OCI-LY7 (cell line): ENCODE data around the gene NLRC3. TPM values are rescaled to one million over a fixed set of nuclear protein-coding genes. Genes with fewer than 3 reads are reported as not detected.

Experiments used
- BruUV-seq: library from RNA; stranded (reverse); fragments of 400-500 nt; replicated peaks from 2 replicates; lab custom pipeline; 2021; lab: Mats Ljungman, UMichigan
- CTCF ChIA-PET: fragments of 300-600 bp; sonication (Branson Sonifier 250); formaldehyde crosslinking; loops from one replicate; lab custom pipeline; 2022; ENCODE audit warnings: antibody characterized with exemption; ENCODE audit not compliant: unreplicated experiment; lab: Charles Lee
- POLR2A ChIA-PET: fragments of 300-600 bp; sonication (Branson Sonifier 250); formaldehyde crosslinking; loops from one replicate; lab custom pipeline; 2022; ENCODE audit warnings: antibody characterized with exemption; lab: Charles Lee
- DNase-seq: peaks from one replicate; pipeline ENCODE4 v3.0.0-alpha.2; 2015; ENCODE audit warnings: low spot score
- H2AFZ ChIP-seq: fragments of 200-600 bp; sonication (generic), shearing (Covaris generic); 2 replicates; pipeline ENCODE4 v1.6.1; 2014; ENCODE audit warnings: mild to moderate bottlenecking, antibody characterized with exemption, low read length, moderate library complexity
- H3K27ac ChIP-seq: fragments of 200-600 bp; sonication (generic); 2 replicates; pipeline ENCODE4 v1.5.1; 2014; ENCODE audit warnings: mixed run types, low read depth, mild to moderate bottlenecking, moderate library complexity, low read length, inconsistent platforms; ENCODE audit not compliant: poor library complexity, severe bottlenecking
- H3K36me3 ChIP-seq: fragments of 200-600 bp; sonication (generic); 2 replicates; pipeline ENCODE4 v1.6.1; 2014; ENCODE audit warnings: mild to moderate bottlenecking, antibody characterized with exemption, low read length, moderate library complexity, mixed read lengths; ENCODE audit not compliant: insufficient read depth
- H3K4me1 ChIP-seq: fragments of 200-600 bp; sonication (generic); 2 replicates; pipeline ENCODE4 v1.5.1; 2014; ENCODE audit warnings: mild to moderate bottlenecking, low read length; ENCODE audit not compliant: insufficient read depth, poor library complexity, severe bottlenecking
- H3K4me2 ChIP-seq: fragments of 200-600 bp; sonication (generic); 2 replicates; pipeline ENCODE4 v1.6.1; 2014; ENCODE audit warnings: mild to moderate bottlenecking, low read length
- H3K4me3 ChIP-seq: fragments of 200-600 bp; sonication (generic); 2 replicates; pipeline ENCODE4 v1.5.1; 2014; ENCODE audit warnings: mild to moderate bottlenecking, low read depth, low read length; ENCODE audit not compliant: poor library complexity, severe bottlenecking
- H3K79me2 ChIP-seq: fragments of 200-600 bp; sonication (generic); 2 replicates; pipeline ENCODE4 v1.6.1; 2016; ENCODE audit warnings: low read depth, mild to moderate bottlenecking, low read length, moderate library complexity, mixed read lengths; ENCODE audit not compliant: insufficient read depth
- H3K9me2 ChIP-seq: fragments of 200-600 bp; sonication (generic); 2 replicates; pipeline ENCODE4 v1.6.1; 2016; ENCODE audit warnings: mild to moderate bottlenecking, low read length, mixed read lengths; ENCODE audit not compliant: insufficient read depth
- H3K9me3 ChIP-seq: fragments of 200-600 bp; sonication (generic); 2 replicates; pipeline ENCODE4 v1.6.1; 2014; ENCODE audit warnings: mild to moderate bottlenecking, mixed run types, low read length, mixed read lengths
- H4K20me1 ChIP-seq: fragments of 200-600 bp; sonication (generic); 2 replicates; pipeline ENCODE4 v1.6.1; 2014; ENCODE audit warnings: mild to moderate bottlenecking, antibody characterized with exemption, low read length, moderate library complexity, mixed read lengths; ENCODE audit not compliant: insufficient read depth
- EZH2phosphoT487 ChIP-seq: fragments of 200-600 bp; sonication (generic); IDR thresholded peaks from 2 replicates; pipeline ENCODE4 v1.6.1; 2018; ENCODE audit warnings: low read depth, borderline replicate concordance, mild to moderate bottlenecking, mixed run types, antibody characterized with exemption, low read length, moderate library complexity, mixed read lengths
- intact Hi-C: fragments of 100-400 bp; cut with micrococcal nuclease; formaldehyde crosslinking; loops from one replicate; pipeline ENCODE4 v1.10.0; 2022; ENCODE audit not compliant: unreplicated experiment
- total RNA-seq, 2 experiments: library from RNA; depleted of rRNA in 1 of 2; stranded (reverse); fragments of >200 nt in 1 of 2; shearing (Covaris generic) in 1 of 2; gene quantifications; 2 replicates each; pipeline ENCODE4 v1.2.3, GENCODE V29; 2014 to 2022
- TF ChIP-seq, protein P1 (sequence below): fragments of 200-600 bp; sonication (generic); conservative IDR thresholded peaks from 2 replicates; pipeline ENCODE4 v1.5.1; 2014; ENCODE audit warnings: mild to moderate bottlenecking, antibody characterized with exemption, low read length, moderate library complexity, mixed read lengths

Gene NLRC3
- total RNA-seq, 2 experiments from 2014 or later = 50.6 to 74.0 TPM

DNA sequence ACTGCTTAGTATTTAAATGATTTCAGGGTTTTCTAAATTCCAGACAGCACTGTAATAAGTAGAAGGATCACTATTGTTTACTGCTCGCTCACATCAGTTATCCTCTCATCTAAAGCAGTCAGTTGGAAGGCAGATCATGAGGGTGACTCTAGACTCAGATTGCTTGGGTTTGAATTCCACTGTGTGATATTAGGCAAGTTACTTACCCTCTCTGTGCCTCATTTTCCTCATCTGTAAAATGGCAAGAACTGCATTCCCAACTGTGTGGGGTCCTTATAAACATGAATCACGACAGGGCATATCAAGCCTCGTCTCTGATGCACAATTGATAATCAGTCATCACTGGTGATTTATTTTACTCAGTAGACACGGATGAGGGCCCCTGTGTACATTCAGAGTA lies 61.3 kb downstream of the NLRC3 start:
- Histone ChIP-seq H3K4me2 (no peak overlapping the region), H3K9me2 (no peaks in the 10 kb centered on the region), H3K27ac (no peak overlapping the region), H3K79me2 (no peaks in the 10 kb centered on the region), H2AFZ (no peak overlapping the region), H3K4me1 (no peaks in the 10 kb centered on the region), H3K9me3 (no peaks in the 10 kb centered on the region), H3K4me3 (no peak overlapping the region), H3K36me3 (peaks cover 4% of the 10 kb centered on the region; the same call in 1 of the 2 replicates), H4K20me1 (no peaks in the 10 kb centered on the region)
- BruUV-seq = no TSS peak
- no peak for TF ChIP-seq EZH2phosphoT487
- TF ChIP-seq, protein P1, sequence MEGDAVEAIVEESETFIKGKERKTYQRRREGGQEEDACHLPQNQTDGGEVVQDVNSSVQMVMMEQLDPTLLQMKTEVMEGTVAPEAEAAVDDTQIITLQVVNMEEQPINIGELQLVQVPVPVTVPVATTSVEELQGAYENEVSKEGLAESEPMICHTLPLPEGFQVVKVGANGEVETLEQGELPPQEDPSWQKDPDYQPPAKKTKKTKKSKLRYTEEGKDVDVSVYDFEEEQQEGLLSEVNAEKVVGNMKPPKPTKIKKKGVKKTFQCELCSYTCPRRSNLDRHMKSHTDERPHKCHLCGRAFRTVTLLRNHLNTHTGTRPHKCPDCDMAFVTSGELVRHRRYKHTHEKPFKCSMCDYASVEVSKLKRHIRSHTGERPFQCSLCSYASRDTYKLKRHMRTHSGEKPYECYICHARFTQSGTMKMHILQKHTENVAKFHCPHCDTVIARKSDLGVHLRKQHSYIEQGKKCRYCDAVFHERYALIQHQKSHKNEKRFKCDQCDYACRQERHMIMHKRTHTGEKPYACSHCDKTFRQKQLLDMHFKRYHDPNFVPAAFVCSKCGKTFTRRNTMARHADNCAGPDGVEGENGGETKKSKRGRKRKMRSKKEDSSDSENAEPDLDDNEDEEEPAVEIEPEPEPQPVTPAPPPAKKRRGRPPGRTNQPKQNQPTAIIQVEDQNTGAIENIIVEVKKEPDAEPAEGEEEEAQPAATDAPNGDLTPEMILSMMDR = no peak
- ChIA-PET CTCF (no interaction called here), POLR2A (no interaction called here)
- intact Hi-C loops = no loop called here
- no peak for DNase-seq

DNA sequence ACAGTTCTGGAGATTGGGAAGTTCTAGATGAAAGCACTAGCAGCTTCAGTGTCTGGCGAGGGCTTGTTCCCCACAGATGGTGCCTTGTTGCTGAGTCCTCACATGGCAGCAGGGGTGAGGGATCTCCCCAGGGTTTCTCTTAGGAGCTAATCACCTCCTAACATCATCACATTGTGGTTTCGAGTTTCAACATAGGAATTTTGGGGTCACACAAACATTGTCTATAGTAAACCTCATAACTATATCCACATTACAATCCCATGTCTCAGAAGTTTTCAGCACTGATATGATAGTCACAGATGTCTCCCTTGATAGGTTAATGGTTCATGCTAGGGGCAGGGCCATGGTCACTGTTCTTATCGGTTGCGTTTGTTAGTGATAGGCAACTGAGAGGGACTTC lies 62.6 kb downstream of the NLRC3 start:
- ChIA-PET CTCF (no interaction called here), POLR2A (interaction anchor here (0.6 kb wide), 1 partner anchor 23 kb away, joined by 3 read pairs; no protein-coding TSS in a partner anchor)
- H3K27ac ChIP-seq = no peak overlapping the region
- H4K20me1 ChIP-seq = no peaks in the 10 kb centered on the region
- no peak overlapping the region for H3K4me3 ChIP-seq
- H2AFZ ChIP-seq = no peak overlapping the region
- H3K9me3 ChIP-seq = no peaks in the 10 kb centered on the region
- no peaks in the 10 kb centered on the region for H3K9me2 ChIP-seq
- H3K36me3 ChIP-seq = peaks cover 4% of the 10 kb centered on the region; the same call in 1 of the 2 replicates
- BruUV-seq = no TSS peak
- intact Hi-C loops = no loop called here
- no peak overlapping the region for H3K4me2 ChIP-seq
- DNase-seq = no peak
- H3K4me1 ChIP-seq = no peaks in the 10 kb centered on the region
- no peak for TF ChIP-seq EZH2phosphoT487
- TF ChIP-seq, protein P1 = no peak
- no peaks in the 10 kb centered on the region for H3K79me2 ChIP-seq

DNA sequence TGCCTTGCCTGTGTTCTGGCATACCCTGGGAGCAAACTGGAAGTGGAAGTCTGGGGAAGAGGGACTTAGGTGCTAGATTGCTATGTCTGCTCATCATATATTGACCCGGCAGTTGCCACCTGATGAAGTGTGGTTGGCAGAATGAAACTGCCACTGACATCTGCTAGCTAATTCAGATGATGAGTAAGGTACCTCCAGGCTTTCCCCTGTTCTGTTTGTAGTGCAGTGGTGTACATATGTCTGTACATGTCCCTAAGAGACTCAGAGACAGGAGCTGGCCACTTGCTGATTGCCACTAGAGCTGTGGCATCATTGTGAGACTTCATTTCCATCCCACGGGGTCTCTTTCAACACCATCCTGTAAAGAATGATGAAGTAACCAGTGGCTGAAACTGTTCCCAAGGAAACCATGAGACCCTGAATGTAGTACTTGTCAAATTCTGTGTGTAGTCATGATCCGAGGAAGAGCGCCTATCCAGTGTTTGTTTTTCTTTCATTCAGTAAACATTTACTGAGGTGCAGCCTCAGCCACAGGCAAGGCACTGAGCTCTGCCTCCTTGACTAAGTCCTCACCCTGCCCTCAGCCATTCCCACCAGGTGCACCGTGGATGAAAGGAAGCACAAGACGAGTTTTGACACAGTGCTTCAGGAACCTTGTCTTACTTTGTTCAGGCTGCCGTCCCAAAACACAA lies 63.2 kb downstream of the NLRC3 start:
- no peak for TF ChIP-seq EZH2phosphoT487
- TF ChIP-seq, protein P1 = no peak
- H3K9me2 ChIP-seq = no peaks in the 10 kb centered on the region
- H4K20me1 ChIP-seq = no peaks in the 10 kb centered on the region
- no peak overlapping the region for H3K4me2 ChIP-seq
- no peaks in the 10 kb centered on the region for H3K9me3 ChIP-seq
- POLR2A ChIA-PET = interaction anchor here (0.5 to 0.6 kb wide), 2 partner anchors 23 to 1077 kb away, joined by 3 to 5 read pairs; no protein-coding TSS in a partner anchor
- no peak overlapping the region for H3K4me3 ChIP-seq
- intact Hi-C loops = no loop called here
- peaks cover 4% of the 10 kb centered on the region; the same call in 1 of the 2 replicates for H3K36me3 ChIP-seq
- H3K79me2 ChIP-seq = no peaks in the 10 kb centered on the region
- no TSS peak for BruUV-seq
- no peak overlapping the region for H3K27ac ChIP-seq
- no peak for DNase-seq
- no peak overlapping the region for H2AFZ ChIP-seq
- H3K4me1 ChIP-seq = no peaks in the 10 kb centered on the region
- CTCF ChIA-PET = interaction anchor here (0.6 kb wide), 1 partner anchor 545 kb away, joined by 3 read pairs; no protein-coding TSS in a partner anchor
